Measurements from ENCODE around the gene TUNAR. TPM values are rescaled to one million over a fixed set of nuclear protein-coding genes. Genes with fewer than 3 reads are reported as not detected.

Gene TUNAR
- total and polyA plus RNA-seq, 4 donors = 0.01 to 0.09 TPM; not detected in 2

GRCh38 chr14:95946867-95947266 lies 70.2 kb downstream of the TUNAR start:
- no peaks in the 10 kb centered on the region for H3K27me3 ChIP-seq (ENCODE audit: control insufficient read depth in 3 of 3, insufficient read depth in 3 of 3, low read length in 2 of 3)
- 70 to 86% methylated on average over 1 of the region's 1 CpG for WGBS, 2 donors
- TF ChIP-seq CTCF (IDR thresholded peaks at IDR 0.05; ENCODE audit: control extremely low read depth, extremely low read depth) = no peak
- peaks cover 0 to 10% (median 2%) of the 10 kb centered on the region in 4 donors for H3K9me3 ChIP-seq (ENCODE audit: control insufficient read depth in 4 of 4, insufficient read depth in 3 of 4, low read length in 3 of 4)
- no peaks in the 10 kb centered on the region for H3K4me1 ChIP-seq (ENCODE audit: control insufficient read depth in 5 of 5, insufficient read depth in 5 of 5, low read length in 5 of 5)
- no peak for ATAC-seq (ENCODE audit: insufficient read depth, low FRiP score)
- no peak overlapping the region for H3K27ac ChIP-seq (ENCODE audit: low read depth in 1 of 2, low read length in 1 of 2)
- no peak overlapping the region for H3K9ac ChIP-seq (ENCODE audit: insufficient read depth in 1 of 2, low read length in 2 of 2)
- H3K36me3 ChIP-seq (ENCODE audit: control insufficient read depth in 4 of 4, insufficient read depth in 4 of 4, low read length in 4 of 4) = no peaks in the 10 kb centered on the region
- DNase-seq = no peak
- H3K4me3 ChIP-seq = no peak overlapping the region

GRCh38 chr14:95948558-95948981 lies 71.9 kb downstream of the TUNAR start:
- H3K4me1 ChIP-seq (ENCODE audit: control insufficient read depth in 5 of 5, insufficient read depth in 5 of 5, low read length in 5 of 5) = no peaks in the 10 kb centered on the region
- no peak overlapping the region for H3K27ac ChIP-seq (ENCODE audit: low read depth in 1 of 2, low read length in 1 of 2)
- no peak overlapping the region for H3K4me3 ChIP-seq
- no peak for TF ChIP-seq CTCF (IDR thresholded peaks at IDR 0.05; ENCODE audit: control extremely low read depth, extremely low read depth)
- no peak for ATAC-seq (ENCODE audit: insufficient read depth, low FRiP score)
- no peak overlapping the region for H3K9ac ChIP-seq (ENCODE audit: insufficient read depth in 1 of 2, low read length in 2 of 2)
- DNase-seq = no peak
- no peaks in the 10 kb centered on the region for H3K27me3 ChIP-seq (ENCODE audit: control insufficient read depth in 3 of 3, insufficient read depth in 3 of 3, low read length in 2 of 3)
- WGBS, 2 donors = 15 to 18% methylated on average over 2 of the region's 2 CpGs
- H3K36me3 ChIP-seq (ENCODE audit: control insufficient read depth in 4 of 4, insufficient read depth in 4 of 4, low read length in 4 of 4) = no peaks in the 10 kb centered on the region
- peaks cover 0 to 6% (median 0%) of the 10 kb centered on the region in 4 donors for H3K9me3 ChIP-seq (ENCODE audit: control insufficient read depth in 4 of 4, insufficient read depth in 3 of 4, low read length in 3 of 4)

GRCh38 chr14:95951359-95951758 lies 74.7 kb downstream of the TUNAR start:
- WGBS, 2 donors = 74 to 82% methylated on average over 4 of the region's 4 CpGs
- peaks cover 0 to 18% (median 0%) of the 10 kb centered on the region in 4 donors for H3K9me3 ChIP-seq (ENCODE audit: control insufficient read depth in 4 of 4, insufficient read depth in 3 of 4, low read length in 3 of 4)
- no peak overlapping the region for H3K4me3 ChIP-seq
- TF ChIP-seq CTCF (IDR thresholded peaks at IDR 0.05; ENCODE audit: control extremely low read depth, extremely low read depth) = no peak
- ATAC-seq (ENCODE audit: insufficient read depth, low FRiP score) (no peak), DNase-seq (no peak)
- no peaks in the 10 kb centered on the region for H3K36me3 ChIP-seq (ENCODE audit: control insufficient read depth in 4 of 4, insufficient read depth in 4 of 4, low read length in 4 of 4)
- H3K27me3 ChIP-seq (ENCODE audit: control insufficient read depth in 3 of 3, insufficient read depth in 3 of 3, low read length in 2 of 3) = no peaks in the 10 kb centered on the region
- H3K9ac ChIP-seq (ENCODE audit: insufficient read depth in 1 of 2, low read length in 2 of 2) = no peak overlapping the region
- H3K4me1 ChIP-seq (ENCODE audit: control insufficient read depth in 5 of 5, insufficient read depth in 5 of 5, low read length in 5 of 5) = no peaks in the 10 kb centered on the region
- no peak overlapping the region for H3K27ac ChIP-seq (ENCODE audit: low read depth in 1 of 2, low read length in 1 of 2)

- H3K36me3 ChIP-seq (ENCODE audit: control insufficient read depth in 4 of 4, insufficient read depth in 4 of 4, low read length in 4 of 4) = no peaks in the 10 kb centered on the region
- DNase-seq = peak in 2 of 3 donors; percentile 11 to 45
- H3K27ac ChIP-seq (ENCODE audit: low read depth in 1 of 2, low read length in 1 of 2) = no peak overlapping the region
- H3K4me3 ChIP-seq = no peak overlapping the region
- no peak overlapping the region for H3K9ac ChIP-seq (ENCODE audit: insufficient read depth in 1 of 2, low read length in 2 of 2)
- TF ChIP-seq CTCF (IDR thresholded peaks at IDR 0.05; ENCODE audit: control extremely low read depth, extremely low read depth) = no peak
- H3K9me3 ChIP-seq (ENCODE audit: control insufficient read depth in 4 of 4, insufficient read depth in 3 of 4, low read length in 3 of 4) = peaks cover 0 to 18% (median 0%) of the 10 kb centered on the region in 4 donors
- no peak for ATAC-seq (ENCODE audit: insufficient read depth, low FRiP score)
- no peaks in the 10 kb centered on the region for H3K4me1 ChIP-seq (ENCODE audit: control insufficient read depth in 5 of 5, insufficient read depth in 5 of 5, low read length in 5 of 5)
- WGBS, 2 donors = 54 to 59% methylated on average over 8 of the region's 8 CpGs
- H3K27me3 ChIP-seq (ENCODE audit: control insufficient read depth in 3 of 3, insufficient read depth in 3 of 3, low read length in 2 of 3) = no peaks in the 10 kb centered on the region
These were observed 76.6 kb downstream of the TUNAR start for GRCh38 chr14:95953111-95953724.

Data from lung (tissue), 12 donors.